SKM-1 treated with dmso at 0.1 percent for 144 hours (cell line): ENCODE data around the gene PIGC.
"Not testable (repeated sequence)": the region's sequence is repeated elsewhere in the genome, so short reads cannot be mapped to it uniquely, and the experiment has no call there.

Experiments used
- DNase-seq: peaks from one replicate; lab custom pipeline; 2025; ENCODE audit not compliant: unreplicated experiment; lab: John Stamatoyannopoulos, UW

Gene PIGC

DNA sequence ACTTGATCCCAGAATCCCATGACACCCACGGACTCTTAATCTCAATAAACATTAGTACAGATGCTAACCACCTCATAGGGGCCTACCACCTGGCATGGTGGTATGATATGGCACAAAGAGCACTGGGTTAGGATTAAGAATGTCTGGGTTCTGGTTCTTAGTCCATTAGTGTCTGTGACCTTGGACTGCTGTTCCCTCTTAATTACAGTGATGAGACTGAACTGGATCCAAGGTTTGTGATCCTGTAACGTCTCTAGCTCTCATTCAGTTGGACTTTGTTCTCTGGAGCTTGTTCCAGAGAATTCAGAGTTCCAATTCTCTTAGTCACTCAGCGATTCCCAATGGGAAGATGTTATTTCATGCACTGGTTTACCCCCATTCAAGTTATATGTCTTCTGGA lies 23.6 kb upstream of the PIGC start:
- DNase-seq, result no peak

DNA sequence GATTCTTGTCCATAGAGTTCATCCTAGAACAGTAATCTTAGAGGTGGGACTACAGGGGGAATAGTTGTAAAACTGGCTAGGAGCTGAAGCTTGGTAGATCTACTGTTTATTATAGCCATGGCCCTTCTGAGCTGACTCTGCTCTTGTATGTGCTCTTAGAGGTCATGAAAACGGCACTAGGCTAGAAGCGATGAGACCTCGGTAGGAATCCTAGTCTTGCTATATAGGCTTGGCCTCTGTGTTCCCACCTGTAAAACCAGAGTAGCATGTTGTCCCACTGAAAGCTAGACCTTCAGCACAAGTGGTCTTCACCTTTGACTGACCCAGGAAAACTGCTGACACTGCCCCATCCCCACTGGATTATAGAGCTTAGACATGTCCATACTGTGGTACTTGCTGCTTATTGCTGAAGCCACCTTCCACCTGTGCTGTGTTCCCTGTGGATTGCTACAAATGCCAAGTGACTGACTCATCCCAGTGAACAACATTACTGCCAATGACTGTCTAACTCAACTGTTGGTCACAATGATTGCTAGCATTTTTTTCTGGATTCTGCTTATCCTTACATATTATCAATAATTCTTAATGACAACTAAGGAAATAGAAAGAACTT lies 23.0 kb upstream of the PIGC start:
- DNase-seq, result no peak

DNA sequence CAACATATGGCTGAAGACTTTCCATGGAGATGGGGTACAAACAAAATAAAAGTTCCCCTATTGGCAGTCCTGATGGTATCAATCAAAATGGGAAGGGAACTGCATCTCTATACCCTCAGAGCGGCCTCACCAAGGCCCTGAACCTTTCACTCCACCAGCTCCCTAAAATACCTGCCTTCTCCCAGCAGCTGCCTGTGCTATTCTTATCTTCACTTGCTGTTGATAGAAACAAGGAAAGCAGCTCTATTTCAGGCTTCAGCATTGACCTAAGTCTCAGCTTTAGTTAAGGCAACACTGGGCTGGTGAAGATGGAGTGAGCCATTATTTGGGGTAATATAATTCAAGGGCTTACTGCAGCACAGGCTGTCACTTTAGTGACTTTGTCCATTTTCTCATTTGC lies 21.7 kb upstream of the PIGC start:
- DNase-seq, result no peak

DNA sequence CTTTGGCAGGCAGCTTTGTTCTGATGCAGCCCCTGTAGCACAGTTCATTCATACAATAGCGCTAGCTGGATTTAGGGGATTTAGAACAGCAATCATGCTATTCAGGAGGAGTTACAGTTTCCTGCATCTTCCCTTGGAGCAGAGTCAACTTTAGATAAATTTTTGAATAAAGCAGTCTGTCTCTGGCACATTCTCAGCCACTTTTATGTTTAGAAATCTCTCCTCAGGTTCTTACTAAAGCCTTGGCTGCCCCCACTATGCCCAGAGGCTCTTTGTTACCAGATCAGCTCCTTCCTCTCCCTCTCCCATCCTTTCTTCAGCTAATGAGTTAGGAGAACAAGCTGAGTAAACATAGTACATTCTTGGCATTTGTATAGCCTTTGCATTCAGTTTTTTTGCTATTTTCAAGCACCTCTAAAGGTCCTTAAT lies 17.0 kb upstream of the PIGC start:
- DNase-seq, result no peak

DNA sequence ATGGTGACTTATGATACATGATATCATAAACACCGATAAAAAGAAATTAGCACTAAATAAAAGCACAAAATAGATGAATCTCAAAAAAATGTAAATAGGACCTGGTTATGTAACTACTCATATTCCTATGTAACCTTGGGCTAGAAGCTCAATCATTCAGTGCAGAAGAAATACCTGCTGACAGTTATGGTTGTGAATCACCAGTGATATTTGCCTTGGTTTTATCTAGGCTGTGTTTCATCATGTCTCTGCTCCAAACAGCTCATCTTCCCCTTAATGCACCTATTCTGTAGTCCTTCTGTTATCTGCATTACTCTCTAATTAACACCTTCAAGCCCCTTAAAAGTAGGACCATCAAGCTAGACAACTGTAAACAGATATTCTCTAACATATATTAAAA lies 16.3 kb upstream of the PIGC start:
- DNase-seq, result no peak

DNA sequence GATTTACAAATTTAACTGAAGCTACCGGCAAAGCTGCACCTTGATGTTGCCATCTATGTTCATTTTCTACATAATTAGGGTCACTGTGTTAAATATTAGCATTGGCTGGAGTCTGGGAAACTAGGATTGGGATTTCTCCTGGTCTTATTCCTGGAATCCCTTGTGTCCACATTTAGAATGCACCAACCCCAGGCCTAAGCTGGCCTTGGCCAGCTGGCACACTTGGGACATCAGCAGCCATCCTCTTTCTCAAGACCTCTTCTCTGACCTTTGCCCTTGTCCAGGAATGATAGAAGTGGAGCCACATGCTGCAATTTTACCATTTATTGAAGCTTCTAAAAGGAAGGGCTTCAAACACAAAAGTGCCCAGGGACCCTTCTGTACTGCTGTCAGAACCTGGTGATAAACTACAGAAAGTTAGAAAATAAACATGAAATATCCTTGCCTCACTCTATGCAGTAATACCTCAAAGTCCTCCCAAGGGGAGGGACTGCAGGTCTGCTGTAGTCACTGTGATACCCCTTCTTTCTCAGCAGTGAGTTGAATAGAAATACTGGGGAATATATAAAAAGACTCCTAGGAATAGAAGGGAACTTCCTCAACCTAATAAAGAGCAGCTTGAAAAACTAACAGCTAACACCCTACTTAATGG lies 13.7 kb upstream of the PIGC start:
- no peak for DNase-seq

DNA sequence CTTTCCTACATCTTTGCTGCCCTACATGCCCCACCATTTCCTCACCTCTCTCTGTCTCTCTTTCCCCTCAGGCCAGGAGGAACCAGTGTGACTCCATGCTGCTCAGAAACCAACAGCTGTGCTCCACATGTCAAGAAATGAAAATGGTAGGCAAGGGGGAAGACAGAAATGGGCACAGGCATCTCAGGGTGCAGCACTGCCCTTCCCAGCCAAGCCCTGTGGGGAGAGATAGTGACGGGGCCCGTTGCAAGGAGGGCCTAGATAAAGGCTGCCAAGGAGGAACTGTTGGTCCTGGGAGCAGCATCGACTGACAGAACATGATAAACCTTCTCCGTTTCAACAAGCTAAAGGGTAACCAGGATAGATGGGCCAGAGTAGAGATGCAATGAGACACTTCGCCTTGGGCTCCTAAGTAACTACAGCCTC lies 12.5 kb upstream of the PIGC start:
- DNase-seq, result no peak

DNA sequence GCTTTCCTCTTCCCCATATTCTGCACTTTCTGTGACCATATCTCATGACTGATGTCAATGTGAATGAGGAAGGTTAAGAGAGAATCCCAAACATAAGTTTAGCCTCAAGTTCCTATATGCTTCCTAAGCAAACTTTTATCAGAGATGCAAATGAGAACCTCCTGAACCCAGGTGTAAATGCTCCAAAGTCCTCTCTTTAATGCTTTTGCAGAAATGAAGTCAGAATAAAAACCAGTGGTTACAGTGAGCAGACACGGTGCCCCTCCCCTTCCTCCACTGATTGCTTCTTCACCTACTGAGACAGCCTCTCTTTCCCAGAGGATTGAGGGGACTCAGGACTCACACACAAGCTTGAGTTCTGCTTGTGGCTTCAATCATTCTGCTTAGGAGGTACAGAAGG lies 11.6 kb upstream of the PIGC start:
- no peak for DNase-seq

DNA sequence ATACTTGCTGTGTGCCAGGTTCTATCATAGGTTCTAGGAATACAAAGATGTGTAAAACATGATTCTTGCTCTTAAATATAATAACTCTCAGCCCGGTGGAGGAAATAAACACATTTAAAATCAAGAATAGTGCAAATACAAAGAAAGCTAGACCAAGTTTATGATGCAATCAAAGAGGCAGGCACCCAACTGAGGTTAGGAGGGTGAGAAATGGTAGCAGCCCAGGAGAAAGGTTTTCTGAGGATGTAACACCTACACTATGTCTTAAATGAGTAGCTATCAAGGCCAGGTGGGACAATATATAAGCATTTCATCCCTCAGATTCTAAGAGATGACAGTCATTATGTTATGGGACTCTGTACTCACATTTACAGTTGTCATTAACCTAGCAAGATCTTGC lies 9.7 kb upstream of the PIGC start:
- DNase-seq, result no peak

DNA sequence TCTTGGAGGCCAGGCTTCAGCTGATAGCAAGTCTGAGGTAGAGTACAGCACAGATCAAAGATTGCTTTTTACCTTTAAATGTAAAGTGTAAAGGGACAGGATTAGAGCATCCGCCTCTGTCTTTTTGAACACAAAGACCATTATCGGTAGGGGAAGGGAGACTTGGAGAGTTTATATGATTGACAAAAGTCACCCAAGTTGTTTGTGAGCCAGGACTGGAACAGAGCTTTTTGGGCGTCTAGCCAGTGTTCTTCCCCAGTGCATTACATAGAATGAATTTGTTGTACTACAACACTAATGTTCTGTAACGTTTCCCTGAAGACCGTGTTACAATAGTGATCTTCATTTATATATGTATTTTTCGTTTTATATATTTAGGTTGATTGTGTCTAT lies 9.3 kb upstream of the PIGC start:
- no peak for DNase-seq

DNA sequence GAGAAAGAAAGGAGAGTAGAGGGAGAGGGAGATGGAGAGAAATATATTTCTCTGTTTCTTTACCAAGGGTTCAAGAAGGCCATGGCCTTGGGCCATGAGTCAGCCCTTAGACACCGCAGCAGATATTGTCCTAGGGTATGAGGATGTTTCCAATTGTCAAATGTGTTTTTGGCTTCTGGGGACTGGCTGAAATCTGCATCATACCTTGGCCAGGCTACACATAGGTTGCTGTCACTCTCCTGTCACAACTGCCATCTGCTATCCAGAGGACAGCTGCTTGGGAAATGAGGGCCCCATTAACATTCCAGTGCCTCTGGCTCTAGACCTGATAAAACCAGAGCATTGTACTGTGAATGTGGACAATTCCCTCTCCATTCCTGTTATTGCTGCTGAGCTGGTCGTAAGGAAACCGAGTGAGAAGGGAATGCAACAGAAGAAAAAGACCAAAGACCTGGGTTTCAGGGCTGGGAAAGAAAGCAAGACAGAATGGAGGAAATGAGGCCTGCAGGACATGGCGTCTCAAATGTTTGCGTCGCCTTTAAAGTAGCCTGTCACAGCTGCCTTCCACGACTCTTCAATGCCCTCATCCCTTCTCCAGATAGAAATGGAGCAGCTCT lies 8.8 kb upstream of the PIGC start:
- DNase-seq, result no peak

DNA sequence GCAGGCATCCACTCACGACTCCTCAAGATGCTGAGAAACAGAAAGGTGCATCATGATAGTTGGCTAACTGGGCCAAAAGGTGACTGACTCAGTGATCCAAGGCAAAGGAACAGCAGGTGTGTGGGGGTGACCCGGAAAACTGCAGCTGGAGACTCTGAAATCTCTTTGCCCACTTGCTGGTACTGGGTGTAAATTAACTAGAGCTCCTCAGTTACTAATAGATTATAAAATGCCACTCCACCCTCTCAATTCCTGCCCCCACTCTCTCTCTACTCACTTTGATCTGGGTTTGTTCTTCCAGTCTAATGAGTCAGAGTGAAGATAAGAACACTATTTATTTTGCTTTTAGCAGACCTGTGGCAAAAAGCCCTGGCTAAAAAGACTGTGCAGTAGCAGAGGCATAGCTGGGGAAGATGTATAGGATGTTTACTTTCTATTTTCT lies 7.2 kb upstream of the PIGC start:
- no peak for DNase-seq

DNA sequence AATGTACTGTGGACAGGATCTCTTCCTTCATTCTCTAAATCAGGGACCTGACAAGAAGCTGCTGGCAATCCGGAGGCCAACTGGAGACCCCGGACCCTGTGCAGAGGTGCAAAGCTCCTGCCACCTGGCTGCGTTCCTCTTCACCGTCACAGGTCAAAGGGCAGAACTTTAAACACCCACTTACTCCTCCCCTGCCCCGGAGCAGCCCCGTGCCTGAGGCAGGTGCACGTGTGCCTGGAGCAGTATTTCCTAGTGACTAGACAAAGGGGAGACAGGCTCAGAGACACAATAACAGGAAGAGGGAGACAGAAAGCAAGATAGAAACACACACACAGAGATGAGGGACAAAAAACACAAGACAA lies 6.6 kb upstream of the PIGC start:
- DNase-seq, result no peak

DNA sequence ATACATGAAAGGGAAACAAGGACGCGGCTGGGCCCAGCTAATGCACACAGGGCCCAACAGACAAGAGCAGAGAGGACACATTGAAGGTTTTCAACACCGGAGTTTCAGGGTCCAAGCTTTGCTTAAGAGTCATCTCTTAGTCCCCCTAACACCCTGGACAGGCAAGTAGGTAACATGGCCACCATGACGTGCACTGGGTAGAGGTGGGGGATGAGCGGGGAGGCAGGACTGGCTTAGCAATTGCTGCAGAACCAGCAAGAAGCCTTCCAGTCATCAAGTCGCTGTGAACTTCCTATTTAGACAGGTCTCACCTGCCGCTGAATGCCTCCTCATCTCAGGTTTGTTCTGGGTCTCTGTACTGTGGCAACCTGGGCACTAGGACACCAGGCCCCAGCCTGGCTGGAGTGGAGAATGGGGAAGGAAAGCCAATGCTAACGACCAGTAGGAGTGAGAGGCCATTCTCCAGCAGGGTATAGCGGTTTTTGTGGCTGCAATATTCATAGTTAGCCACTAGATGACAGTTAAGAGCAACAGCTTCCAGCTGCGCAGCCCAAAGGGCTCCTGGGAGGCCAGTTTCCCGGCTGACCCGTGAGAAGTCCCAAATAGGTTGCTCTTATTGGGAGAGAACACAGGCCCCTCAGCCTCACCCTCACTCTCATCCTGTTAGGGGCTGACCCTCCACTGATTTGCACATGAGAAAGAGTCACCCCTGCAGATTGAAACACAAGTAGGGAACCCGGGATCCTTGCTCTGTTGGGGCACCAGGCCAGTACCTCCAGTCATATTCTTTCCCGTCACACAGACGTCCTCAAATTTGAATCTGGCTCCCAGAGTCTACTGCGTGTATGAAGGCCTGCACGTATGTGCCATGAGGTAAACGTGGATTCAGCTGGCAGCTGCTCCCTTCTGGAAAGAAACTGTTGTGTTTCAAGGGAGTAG lies 6.0 kb upstream of the PIGC start:
- DNase-seq, result peak; percentile 86

DNA sequence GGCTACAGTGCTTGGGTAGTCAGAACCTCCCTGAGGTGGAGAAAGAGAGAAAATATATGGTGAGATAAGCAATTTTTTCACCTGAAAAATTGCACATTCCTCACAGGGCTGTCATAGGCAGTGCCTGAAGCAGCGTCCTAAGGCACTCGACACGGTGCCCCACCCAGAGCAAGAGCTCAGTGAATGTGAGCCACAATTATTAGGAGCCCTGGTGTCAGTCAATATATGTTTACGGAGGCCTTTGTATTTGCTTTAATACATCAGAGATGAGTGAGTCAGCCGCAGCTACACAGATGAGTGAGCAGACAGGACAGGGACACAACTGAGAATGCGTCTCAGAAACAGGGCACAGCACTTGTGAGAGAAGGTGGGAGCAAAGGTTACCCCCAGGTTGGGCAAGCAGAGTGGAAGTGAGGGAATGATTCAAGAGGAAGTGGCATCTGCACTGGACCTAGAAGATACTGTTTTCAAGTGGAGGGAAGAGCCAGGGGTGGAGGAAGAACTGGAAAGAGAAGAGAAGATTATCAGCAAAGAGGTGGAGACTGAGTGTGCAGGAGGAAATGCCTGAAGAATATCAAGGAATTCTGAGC lies 5.2 kb upstream of the PIGC start:
- peak; percentile 37 for DNase-seq

DNA sequence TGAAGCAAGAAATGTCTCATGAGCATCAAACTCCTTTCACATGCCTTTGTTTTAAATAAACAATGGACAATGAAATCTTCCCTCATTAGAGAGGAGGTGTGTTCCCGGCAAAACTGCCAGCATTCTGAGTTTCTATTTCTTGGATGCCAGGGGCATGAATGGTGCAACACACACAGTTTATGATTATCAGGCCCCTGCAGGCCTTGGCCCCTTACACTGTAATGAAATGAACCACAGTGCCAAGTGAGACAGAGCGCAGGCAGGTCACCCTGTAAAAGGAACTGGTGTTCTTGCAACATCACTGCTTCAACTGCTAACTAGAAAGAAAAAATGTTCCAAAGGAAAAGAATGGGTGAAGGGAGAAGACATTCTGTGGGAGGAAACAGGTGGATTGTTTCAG lies 3.8 kb upstream of the PIGC start:
- peak; percentile 89 for DNase-seq

DNA sequence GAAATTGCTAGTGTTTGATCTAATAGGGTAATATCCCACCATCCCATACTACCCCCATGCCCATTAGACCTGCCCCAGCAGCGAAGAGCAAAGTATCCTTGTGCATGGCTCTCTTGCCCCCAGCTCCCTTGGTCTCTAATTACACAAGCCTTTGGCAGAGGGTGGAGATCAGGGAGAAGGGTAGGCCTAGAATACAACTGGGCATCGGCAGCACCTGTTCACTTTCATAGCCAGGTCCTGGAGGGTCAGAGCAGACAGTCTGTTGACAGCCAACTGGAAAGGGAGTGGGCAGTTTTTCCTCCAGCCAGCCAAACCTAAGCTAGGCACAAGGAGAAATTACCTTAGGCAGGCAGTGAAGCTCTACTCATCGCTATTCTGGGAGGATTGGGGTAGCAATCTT lies 2.7 kb upstream of the PIGC start:
- no peak for DNase-seq

DNA sequence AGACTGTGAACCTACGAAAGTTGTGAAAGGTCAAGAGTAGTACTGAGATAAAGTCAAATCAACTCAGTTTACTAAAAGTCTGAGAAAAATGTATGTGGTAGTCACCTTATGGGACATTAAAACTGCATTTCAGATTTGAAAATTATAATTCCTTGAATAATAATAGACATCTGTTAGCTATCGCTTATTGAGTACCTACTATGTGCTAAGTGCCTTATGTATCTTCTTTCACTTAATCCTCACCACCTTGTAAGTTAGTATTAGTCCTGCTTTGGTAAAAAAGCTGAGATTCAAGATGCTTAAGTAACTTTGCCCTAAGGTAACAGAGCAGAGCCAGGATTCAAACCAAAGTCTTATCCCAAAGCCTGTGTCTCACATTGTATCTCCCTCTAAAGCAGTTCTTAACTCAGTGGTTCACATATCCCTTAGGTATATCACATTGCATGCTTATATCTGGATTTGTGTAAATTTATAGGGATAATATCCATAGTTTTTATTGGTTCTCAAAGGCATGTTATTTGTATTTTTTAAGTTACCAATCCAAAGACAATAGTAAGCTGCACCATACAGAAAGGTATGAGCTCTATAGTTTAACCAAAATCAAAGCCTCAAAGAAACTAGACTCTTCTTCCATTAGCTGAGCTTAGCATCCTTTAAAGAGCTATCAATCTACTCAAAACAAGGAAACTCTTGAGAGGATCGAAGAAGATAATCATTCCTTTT lies 865 bp downstream of the PIGC start:
- DNase-seq, result no peak

DNA sequence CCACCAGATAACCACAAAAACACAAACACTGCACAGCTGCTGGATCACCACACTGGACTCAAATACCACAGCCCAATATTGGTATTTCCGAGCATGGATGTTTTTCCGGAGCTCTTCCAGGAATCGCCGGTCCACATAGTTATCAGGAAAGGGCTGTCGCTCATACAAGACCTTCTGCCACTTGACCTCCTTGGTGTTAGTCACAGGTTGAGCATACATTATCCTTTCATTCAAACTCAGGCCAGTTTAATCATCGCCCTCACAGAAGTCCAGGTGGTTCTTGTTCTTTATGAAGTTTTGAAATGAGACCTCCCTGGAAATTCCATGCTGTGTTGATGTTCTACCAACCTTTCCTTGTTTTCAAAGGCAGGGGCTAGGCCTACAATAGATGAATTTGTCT lies 1.5 kb downstream of the PIGC start:
- no peak for DNase-seq

DNA sequence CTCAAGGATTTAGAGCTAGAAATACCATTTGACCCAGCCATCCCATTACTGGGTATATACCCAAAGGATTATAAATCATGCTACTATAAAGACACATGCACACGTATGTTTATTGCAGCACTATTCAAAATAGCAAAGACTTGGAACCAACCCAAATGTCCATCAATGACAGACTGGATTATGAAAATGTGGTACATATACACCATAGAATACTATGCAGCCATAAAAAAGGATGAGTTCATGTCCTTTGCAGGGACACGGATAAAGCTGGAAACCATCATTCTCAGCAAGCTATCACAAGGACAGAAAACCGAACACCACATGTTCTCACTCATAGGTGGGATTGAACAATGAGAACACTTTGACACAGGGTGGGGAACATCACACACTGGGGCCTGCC lies 6.7 kb downstream of the PIGC start:
- not testable (repeated sequence) for DNase-seq
